Skin epidermis (tissue), 12 donors: Measurements from ENCODE around the gene TNFAIP1.
A peak's percentile ranks its signal among the peaks of the same experiment; 100 is the strongest.

ENCODE experiments used
- H3K27ac ChIP-seq, 21 experiments: fragments of 200-600 bp; sonication (generic) in 11 of 21; one replicate each; pipeline ENCODE4 v1.5.0; 2020; ENCODE audit warnings: mild to moderate bottlenecking in 3 of 21, inconsistent platforms in 2 of 21, moderate library complexity in 2 of 21
- H3K4me3 ChIP-seq, 7 experiments: fragments of 200-600 bp; sonication (generic) in 2 of 7; one replicate each; pipeline ENCODE4 v1.5.0; 2020; ENCODE audit warnings: inconsistent platforms in 2 of 7, mild to moderate bottlenecking in 2 of 7, moderate library complexity in 1 of 7

TNFAIP1 gene

DNA sequence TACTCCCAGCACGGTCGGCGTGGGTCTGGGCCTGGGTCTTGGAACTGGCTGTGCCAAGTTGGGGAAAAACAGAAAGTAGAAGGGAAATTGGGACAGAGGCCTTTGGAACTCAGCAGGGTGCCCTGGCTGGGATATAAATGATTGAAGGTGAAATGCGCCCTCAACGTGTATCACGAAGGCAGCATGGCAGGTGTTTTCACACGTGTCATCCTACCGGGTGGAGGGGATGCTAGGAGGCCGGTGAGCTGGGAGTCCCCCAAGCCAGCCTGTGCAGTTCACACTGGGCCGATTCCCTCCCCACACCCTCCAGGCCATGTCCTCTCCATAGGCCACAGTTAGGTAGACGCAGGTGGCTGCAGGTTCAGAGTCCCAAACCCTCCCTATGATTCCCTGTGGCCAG is 6.0 kb downstream of the TNFAIP1 start:
- peak overlapping the region in 1 of 21 experiments; percentile 17 for H3K27ac ChIP-seq
- no peak overlapping the region for H3K4me3 ChIP-seq

DNA sequence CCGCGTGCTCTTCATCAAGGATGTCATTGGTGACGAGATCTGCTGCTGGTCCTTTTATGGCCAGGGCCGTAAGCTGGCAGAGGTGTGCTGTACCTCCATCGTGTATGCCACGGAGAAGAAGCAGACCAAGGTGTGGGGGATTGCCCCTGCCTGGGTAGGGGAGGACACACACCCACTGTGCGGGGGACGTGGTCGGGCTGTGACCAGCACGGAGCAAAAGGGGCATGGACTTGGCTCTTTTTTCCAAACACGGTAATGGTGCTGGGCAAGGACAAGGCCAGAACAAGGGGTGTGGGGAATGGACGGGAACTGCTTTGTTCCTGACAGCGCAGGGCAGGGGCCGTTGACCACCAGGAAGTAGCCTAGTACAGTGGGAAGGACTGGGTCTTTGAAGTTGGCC is 6.8 kb downstream of the TNFAIP1 start:
- H3K4me3 ChIP-seq, result no peak overlapping the region
- H3K27ac ChIP-seq, result peak overlapping the region in 1 of 21 experiments; percentile 32

DNA sequence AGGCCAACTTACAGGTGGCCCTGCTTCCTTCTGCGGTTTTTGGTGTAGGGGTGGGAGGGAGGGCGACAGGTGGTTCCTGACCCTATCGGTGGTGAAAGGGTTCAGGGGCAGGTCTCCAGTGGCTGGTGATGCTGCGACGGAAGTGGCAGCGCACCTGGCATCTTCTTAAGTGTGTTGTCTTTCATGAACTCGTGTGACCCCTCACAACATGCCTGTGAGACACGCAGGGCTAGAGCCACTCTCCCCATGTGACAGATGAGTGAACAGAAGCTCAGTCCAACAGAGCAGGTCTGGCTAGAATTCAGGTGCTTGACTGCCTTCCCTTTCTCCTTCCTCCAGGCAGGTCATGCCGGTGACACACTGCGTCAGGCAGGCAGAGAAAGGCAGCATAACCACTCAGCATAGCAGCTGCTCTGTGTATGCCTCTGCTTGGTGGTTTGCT is 8.0 kb downstream of the TNFAIP1 start:
- Histone ChIP-seq H3K4me3 (no peak overlapping the region), H3K27ac (peak overlapping the region in 1 of 21 experiments; percentile 25)

DNA sequence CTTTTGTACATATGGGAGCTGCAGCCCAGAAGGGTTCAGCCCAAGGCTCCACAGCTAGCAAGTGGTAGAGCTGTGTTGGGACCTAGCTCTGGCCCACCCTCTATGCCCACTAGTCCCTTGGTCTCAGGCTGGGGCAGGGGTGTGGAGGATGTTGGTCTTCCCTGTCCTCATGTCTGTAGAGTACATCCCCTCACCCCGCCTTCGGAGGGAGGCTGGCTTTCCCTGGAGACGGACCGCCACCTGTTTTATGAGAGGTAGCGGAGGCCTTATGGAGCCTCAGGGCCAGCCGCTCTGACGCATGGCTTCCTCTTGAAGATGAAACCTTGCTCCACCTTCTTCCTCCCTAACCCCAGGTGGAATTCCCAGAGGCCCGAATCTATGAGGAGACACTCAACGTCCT is 8.4 kb downstream of the TNFAIP1 start:
- H3K27ac ChIP-seq, result no peak overlapping the region
- H3K4me3 ChIP-seq, result no peak overlapping the region

DNA sequence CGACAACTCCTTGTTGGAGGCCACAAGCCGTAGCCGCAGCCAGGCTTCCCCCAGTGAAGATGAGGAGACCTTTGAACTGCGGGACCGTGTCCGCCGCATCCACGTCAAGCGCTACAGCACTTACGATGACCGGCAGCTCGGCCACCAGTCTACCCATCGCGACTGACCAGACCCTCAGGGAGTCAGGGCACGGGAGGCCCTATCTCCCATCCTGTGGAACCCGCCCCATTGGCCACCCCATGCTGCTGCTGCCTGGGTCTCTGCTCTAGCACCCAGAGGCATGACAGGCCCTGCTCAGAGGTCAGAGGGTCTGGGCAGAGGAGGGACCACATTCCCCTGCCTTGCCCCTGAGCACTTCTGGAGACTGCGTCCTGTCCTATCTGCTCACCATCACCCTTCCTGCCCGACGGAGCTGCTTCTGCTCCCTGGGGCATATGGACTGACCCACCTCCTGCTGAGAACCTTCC is 8.9 kb downstream of the TNFAIP1 start:
- Histone ChIP-seq H3K4me3 (no peak overlapping the region), H3K27ac (no peak overlapping the region)

DNA sequence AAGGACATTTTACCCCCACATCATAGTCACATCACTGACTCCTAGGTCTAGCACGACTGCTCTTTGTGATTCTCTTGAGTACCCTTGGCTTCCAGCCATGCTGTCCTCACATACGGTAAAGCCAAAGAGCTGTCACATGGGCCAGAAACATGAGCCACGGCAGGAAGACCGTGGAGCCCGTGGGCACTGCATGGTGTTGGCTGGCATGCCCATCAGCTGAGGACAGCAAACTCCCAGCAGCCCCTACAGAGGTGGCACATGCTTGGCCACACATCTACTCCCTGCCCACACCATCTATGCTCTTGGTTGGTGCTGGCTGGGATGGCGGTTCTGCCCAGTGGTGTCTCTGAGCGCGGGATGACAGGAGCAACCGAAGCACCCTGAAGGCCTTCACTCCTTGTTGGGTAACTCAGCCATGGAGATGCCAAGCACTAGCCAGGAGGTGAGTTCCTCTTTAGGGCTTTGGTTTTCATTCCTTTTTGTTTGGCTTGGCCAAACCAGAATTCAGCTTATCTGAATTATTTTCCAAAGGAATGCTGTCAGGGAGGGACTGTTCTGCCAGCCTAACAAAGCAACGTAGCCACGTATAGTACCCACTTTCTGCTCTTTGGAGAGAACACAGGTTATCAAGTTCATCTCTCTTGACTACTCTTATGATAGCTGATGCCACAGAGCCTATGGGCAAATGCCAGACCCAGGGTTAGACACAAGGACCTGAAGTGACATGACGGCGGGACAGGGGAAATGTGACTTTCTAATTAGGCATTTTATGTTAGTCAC is 10.0 kb downstream of the TNFAIP1 start:
- Histone ChIP-seq H3K27ac (peak overlapping the region in 7 of 21 experiments; percentile 5 to 61 (median 32)), H3K4me3 (no peak overlapping the region)

DNA sequence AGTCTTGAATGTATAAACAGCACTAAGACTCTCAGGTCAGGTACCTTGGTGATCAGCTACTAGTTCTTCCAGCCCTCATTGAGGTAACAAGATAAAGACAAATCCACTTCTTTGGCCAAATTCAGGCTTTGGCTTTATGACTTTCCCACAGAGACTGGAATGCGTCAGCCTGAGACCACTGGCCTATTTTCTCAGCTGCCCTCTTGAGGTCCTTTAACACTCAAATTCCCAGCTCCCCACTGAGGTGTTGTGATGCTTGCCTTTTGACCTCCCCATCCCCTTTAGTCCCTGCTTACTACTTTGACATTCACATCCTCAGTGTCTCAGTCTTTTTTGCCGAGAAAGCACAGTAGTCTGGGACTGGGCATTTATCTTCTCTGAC is 10.6 kb downstream of the TNFAIP1 start:
- Histone ChIP-seq H3K27ac (peak overlapping the region in 5 of 21 experiments; percentile 5 to 61 (median 35)), H3K4me3 (no peak overlapping the region)

DNA sequence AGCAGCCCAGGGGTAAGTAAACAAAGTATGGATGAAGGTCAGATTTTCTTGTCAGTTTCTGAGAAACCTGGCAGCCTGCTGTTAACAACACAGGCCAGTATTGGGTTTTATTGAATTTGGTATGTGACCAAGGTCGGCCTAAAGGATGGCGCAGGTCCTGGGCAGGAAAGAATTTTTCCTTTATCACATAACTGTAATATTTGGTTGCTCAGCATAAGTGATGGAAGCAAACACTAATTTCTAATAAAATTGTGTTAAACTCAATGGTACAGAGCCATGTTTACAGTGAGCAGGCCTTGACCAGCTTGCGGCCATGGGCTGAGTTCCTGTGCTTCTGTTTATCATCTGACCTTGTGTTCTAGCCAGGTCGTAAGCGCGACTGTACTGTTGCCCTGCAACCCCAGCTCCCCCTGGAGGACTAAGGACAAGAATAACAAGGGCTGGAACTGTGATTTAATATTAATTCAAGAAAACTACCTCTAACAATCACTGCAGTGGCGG is 11.2 kb downstream of the TNFAIP1 start:
- H3K27ac ChIP-seq, result peak overlapping the region in 5 of 21 experiments; percentile 8 to 61 (median 36)

DNA sequence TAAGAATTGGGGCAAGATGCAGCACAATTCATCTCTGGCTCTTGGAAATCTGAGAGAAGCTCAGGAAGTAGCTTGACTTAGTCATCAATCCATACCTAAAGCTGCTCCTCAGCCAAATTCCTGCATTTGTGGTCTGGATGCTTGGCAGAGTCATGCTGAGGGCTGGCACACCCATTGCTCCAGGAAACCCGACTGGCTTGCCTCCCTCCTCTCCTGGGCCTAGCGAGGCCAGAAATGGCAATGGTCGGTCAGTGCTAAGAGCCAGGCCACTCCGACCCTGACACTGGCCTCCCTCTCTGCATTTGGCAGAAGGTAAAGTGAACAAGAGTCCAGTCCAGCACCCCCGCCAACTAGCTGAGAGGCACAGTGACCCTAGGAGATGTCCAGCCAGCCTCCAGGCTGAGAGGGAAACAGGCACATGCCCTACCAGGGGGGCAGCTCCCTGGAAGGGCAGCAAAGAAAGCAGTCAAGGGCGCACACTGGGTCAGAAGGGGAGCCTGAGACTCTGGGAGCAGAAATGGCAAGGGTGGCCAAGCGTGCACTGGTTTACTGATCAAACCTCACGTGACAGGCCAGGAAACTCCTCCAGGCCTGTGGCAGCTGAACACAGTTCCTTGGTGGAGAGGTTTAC is 11.8 kb downstream of the TNFAIP1 start:
- H3K4me3 ChIP-seq, result no peak overlapping the region
- peak overlapping the region in 11 of 21 experiments; percentile 0 to 63 (median 46) for H3K27ac ChIP-seq

More for the DNA sequence above, 11.2 kb downstream of the TNFAIP1 start:
- H3K4me3 ChIP-seq, result no peak overlapping the region

DNA sequence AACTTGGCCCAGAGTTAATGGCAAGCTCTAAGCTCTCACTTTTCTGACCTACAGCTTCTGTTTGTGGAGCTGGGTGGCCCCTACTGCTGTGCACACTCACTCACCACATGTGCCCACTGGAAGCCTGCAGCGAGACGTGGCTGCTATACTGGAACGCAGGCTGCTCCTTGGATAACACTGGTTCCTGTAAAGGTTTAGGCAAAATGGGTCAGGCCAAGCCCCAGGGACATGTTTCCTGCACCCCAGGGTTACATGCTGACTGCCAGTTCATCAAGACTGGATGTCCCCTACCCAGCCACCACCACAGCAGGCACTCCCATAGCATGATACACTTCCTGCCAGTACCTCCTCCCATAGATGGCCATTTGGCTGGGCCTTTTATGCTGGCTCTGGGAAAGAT is 13.4 kb downstream of the TNFAIP1 start:
- H3K4me3 ChIP-seq, result no peak overlapping the region
- no peak overlapping the region for H3K27ac ChIP-seq

DNA sequence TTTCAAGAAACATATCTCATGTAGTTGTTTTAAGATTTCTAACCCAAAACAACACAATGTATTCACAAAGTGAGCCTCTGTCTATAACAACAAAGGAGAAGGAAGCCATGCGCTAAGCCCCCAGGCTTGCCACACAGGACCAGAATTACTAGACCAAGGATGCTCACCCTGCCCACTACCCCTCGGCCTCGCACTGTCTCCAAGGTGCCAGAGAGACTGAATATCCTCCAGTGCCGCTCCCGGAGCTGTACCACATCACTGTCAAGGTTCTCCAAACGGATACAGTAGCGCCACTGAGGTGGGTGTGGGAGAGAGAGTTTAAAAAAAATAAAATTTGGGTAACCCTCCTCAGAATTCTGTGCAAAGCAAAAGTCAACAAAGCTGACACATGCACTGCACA is 14.7 kb downstream of the TNFAIP1 start:
- H3K4me3 ChIP-seq, result no peak overlapping the region
- no peak overlapping the region for H3K27ac ChIP-seq

DNA sequence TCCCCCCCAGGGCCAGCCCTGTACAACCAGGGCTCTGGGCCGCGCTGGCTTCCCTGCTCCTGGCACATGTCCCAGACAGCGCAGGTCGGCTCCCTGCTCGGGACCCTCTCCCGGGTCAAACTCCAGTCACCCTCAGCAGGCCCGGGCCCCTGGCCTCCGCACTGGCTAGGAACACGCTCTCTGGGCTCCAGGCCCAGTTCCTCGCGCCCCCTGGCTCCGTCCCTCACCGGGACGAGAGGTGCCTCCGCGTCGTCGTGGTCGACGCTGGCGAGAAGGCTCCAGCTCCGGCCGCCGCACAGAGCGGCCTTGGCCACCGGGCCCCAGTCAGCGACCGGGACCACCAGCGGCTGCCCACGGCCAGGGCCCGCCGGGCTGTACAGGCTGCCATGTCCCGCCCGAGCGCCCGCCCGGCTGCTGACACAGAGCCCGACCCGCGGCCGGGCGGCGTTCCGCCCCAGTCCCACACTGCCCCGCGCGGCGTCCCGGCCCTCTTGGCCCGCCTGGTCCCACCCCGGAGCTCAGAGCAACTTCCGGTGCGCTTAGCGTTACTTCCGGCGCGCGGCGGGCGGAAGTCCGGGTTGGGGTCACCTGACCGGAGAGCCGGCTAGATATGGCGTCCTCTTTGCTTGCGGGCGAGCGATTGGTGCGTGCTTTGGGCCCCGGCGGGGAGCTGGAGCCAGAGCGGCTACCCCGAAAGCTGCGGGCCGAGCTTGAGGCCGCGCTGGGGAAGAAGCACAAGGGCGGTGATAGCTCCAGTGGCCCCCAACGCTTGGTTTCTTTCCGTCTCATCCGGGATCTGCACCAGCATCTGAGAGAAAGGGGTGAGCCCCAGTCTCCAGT is 21.7 kb downstream of the TNFAIP1 start, which contains the start of gene POLDIP2:
Gene POLDIP2 (minus strand): TSS at position 467 of the 840 bp plus-strand sequence. CDS start 79 bp downstream, at position 388.
- H3K27ac ChIP-seq, result peak within 1 kb of the TSS; percentile 63 to 99 (median 94)
- H3K4me3 ChIP-seq, result peak within 1 kb of the TSS; percentile 62 to 100 (median 84)

DNA sequence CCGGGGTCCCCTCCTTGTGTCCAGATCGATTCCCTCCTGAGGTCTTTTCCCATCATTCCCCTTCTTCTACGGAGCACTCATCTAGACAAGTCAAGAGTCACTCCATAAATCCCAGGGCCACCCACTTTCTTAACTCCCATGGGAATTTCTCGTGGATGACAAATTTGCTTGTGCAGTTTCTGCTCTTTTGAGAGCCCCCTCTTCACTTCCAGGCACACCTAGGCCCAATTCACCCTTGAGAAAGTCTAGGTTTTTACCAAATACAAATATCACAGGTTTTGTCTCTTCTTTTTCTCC is 22.3 kb downstream of the TNFAIP1 start:
- Histone ChIP-seq H3K27ac (peak overlapping the region in 20 of 21 experiments; percentile 76 to 99 (median 94)), H3K4me3 (peak overlapping the region; percentile 62 to 100 (median 84))

DNA sequence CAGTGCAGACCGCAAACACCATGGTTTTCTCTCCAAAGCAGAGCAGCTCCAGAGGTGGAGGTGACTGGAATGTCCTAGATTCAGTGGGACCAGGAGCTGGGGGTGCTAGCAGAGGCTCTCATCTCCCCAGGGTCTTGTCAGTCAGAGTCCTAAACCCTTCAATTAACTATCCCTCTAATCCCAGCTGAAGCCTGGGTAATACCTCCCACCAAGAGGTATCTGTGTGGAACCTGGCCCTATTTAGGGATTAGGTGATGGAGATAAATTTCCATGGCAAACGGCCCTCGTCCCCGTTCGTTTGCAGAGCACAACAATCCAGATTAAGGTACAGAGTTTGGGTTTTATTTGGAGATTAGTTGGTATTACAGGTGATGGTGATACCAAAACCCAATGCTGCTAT is 27.6 kb downstream of the TNFAIP1 start:
- no peak overlapping the region for H3K27ac ChIP-seq
- H3K4me3 ChIP-seq, result no peak overlapping the region

DNA sequence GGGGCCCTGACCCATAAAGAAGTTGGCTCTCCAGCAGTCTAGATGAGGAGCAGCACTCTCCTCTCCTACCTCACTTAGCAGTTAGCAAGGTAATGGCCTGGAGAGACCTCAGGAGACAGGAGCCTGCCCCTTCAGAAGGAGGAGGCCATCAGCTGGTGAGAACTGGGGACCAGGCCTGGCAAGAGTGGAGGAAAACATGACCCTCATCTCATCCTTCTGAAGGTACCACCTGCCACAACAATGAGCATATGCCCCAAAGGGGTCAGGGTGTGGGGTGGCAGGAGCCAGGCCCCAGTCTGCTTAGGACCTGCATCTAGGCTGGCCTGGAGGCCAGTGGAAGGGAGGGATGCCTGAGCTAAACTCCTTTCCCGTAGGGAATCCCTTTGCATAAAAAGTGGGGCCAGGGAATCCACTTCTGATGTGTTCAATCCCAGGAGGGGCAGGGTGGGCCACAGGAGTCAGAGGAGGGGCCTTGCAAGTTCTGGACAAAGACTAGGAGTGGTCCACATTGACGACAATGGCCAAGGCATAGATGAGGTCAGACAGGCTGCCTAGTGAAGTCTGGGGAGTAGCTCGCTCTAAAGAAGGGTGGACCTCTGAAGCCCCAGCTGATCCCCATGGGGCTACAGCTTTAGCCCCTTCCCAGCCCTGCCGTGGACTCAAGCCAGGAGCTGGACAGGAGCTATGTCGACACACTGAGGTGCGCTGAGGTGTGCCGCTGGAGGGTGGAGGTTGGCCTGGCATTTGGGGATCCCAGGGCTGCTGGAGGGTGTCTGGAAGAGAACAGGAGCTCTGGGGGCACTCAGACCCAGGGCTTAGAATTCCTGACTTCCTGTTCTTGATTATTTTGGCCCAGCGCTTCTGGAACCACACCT is 28.5 kb downstream of the TNFAIP1 start:
- H3K27ac ChIP-seq, result no peak overlapping the region
- no peak overlapping the region for H3K4me3 ChIP-seq

DNA sequence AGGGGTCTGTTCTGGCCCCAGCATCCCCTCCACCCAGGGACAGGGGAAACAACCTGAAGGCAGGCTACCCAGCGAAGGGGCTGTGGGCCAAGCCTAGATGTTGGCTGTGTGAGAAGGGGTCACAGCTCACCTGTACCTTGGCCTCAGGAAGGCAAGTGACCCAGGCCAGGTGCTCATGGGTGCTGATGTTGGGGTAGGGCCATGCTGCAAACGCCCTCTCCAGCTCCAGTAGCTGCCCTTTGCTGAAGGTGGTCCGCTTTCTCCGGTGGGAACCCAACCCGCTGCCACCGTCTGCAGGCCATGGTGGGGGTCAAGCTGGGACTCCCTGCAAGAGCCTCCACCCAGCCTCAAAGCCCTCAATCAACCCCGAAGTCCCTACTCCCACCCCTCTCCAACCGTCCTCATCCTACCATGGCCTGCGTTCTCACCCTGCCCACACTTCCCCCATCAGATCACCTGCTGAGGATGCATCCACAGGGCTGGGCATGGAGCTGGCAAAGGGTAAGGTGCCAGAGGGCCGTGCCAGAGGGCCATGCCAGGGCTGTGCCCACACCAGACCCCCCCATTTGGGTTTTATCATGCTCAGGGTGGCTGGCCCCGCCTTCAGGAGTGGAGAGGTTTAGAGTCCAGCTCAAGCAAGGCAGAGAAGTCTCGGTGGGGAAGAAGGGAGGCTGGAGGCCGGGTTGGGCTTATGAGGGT is 29.3 kb downstream of the TNFAIP1 start, which contains the start of gene SEBOX:
Gene SEBOX (minus strand): TSS at position 535 of the 699 bp plus-strand sequence. CDS start 48 bp downstream, at position 487.
- H3K4me3 ChIP-seq, result no peak within 1 kb of the TSS

DNA sequence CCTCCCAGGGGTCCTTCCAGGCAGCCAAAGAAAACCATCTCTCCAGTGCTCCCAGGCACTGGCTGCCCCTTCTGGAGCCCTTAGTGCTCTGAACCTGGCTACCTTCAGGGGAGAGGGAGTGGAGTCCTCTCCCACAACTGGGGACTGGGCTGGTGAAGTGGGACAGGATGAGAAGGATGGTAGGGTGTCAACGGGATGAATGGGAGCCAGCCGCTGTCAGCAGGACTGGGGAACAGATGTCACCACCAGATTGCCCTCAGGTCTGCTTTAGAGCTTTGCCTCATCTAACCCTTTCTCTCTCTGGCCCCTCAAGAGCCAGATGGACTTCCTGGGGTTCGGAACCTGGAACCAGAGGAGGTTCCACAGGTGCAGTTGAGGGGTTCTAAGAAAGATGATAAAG is 29.9 kb downstream of the TNFAIP1 start:
- H3K27ac ChIP-seq, result no peak overlapping the region
- H3K4me3 ChIP-seq, result no peak overlapping the region

More for the DNA sequence above, 29.3 kb downstream of the TNFAIP1 start, which contains the start of gene SEBOX:
- no peak within 1 kb of the TSS for H3K27ac ChIP-seq

DNA sequence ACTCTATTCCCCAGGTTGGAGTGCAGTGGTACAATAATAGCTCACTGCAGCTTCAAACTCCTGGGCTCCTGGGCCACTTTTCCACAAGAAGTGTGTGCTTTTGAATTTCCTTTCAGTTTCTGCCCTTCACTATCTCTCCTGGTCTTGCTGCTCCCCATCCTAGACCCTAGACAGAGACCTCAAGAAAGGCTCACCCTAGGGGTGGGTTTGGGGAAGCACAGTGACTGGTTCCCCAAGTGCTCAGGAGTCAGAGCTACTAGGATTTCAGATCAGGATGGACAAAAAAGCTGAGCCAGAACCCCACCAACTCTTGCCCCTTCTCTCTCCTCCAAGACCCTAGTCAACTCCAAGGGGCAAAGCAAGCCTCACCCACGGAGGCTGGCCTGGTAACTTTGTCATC is 31.0 kb downstream of the TNFAIP1 start:
- no peak overlapping the region for H3K27ac ChIP-seq
- H3K4me3 ChIP-seq, result no peak overlapping the region
